ENCODE data around the gene FERMT2.

- TF ChIP-seq CTCF (IDR thresholded peaks at IDR 0.05; ENCODE audit: low read depth, low read length, missing input control) (no peak), GABPA (IDR thresholded peaks at IDR 0.05 in 1 of 2, conservative IDR thresholded peaks at IDR 0.05 in 1 of 2) (no peak), ZBTB33 (IDR thresholded peaks at IDR 0.05) (no peak), MAX (IDR thresholded peaks at IDR 0.05) (no peak), YY1 (IDR thresholded peaks at IDR 0.05) (no peak), RAD21 (IDR thresholded peaks at IDR 0.05) (no peak), SP1 (IDR thresholded peaks at IDR 0.05) (no peak), HNF4A (conservative IDR thresholded peaks at IDR 0.05) (no peak), JUND (IDR thresholded peaks at IDR 0.05) (no peak), EGR1 (IDR thresholded peaks at IDR 0.05; ENCODE audit: low read depth in 2 of 2) (no peak)
- TF ChIP-seq, protein P1, sequence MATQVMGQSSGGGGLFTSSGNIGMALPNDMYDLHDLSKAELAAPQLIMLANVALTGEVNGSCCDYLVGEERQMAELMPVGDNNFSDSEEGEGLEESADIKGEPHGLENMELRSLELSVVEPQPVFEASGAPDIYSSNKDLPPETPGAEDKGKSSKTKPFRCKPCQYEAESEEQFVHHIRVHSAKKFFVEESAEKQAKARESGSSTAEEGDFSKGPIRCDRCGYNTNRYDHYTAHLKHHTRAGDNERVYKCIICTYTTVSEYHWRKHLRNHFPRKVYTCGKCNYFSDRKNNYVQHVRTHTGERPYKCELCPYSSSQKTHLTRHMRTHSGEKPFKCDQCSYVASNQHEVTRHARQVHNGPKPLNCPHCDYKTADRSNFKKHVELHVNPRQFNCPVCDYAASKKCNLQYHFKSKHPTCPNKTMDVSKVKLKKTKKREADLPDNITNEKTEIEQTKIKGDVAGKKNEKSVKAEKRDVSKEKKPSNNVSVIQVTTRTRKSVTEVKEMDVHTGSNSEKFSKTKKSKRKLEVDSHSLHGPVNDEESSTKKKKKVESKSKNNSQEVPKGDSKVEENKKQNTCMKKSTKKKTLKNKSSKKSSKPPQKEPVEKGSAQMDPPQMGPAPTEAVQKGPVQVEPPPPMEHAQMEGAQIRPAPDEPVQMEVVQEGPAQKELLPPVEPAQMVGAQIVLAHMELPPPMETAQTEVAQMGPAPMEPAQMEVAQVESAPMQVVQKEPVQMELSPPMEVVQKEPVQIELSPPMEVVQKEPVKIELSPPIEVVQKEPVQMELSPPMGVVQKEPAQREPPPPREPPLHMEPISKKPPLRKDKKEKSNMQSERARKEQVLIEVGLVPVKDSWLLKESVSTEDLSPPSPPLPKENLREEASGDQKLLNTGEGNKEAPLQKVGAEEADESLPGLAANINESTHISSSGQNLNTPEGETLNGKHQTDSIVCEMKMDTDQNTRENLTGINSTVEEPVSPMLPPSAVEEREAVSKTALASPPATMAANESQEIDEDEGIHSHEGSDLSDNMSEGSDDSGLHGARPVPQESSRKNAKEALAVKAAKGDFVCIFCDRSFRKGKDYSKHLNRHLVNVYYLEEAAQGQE (IDR thresholded peaks at IDR 0.05) = no peak
Observed at GRCh38 chr14:52860209-52860608, 90.6 kb downstream of the FERMT2 start.
